K562 (cell line): ENCODE data around the gene CFAP52. TPM values are rescaled to one million over a fixed set of nuclear protein-coding genes. Genes with fewer than 3 reads are reported as not detected.

Experiments
- ATAC-seq: fragments of 200-7000 bp; cut with Tn5 transposase; 3 replicates; pipeline ENCODE4 v1.9.1; 2020; ENCODE audit warnings: moderate library complexity
- Bru-seq: library from RNA; stranded (reverse); fragments of 400-500 nt; gene quantifications from one replicate; lab custom pipeline; 2021; lab: Mats Ljungman, UMichigan
- BruChase-seq, 2 experiments: library from RNA; stranded (reverse); fragments of 400-500 nt; gene quantifications; one replicate each; lab custom pipeline; 2021; lab: Mats Ljungman, UMichigan
- BruUV-seq: library from RNA; stranded (reverse); fragments of 400-500 nt; replicated peaks from 2 replicates; lab custom pipeline; 2021; lab: Mats Ljungman, UMichigan
- CTCF ChIA-PET: fragments of 300-600 bp; formaldehyde crosslinking; extraction: SDS; loops from one replicate; lab custom pipeline; 2021; ENCODE audit warnings: low intra/inter-chr PET ratio; lab: Yijun Ruan, JAX
- POLR2A ChIA-PET: fragments of 300-600, 350-650 bp; sonication (Branson Sonifier 250); formaldehyde crosslinking; extraction: SDS; loops from one replicate; lab custom pipeline; 2021; ENCODE audit warnings: antibody characterized with exemption, inconsistent platforms; lab: Yijun Ruan, JAX
- DNase-seq, 4 experiments: peaks; one replicate each; pipeline versions ENCODE4 v3.0.0 to v3.0.0-alpha.2; 2011 to 2018; ENCODE audit warnings: low spot score in 3 of 4, mixed read lengths in 3 of 4; ENCODE audit errors: extremely low read depth in 1 of 4
- FAIRE-seq: peaks from 2 replicates; lab custom pipeline; 2011; peaks lifted over from hg19 to GRCh38; lab: Jason Lieb, UNC
- H2AFZ ChIP-seq: 2 replicates; pipeline ENCODE4 v1.6.0; 2011; ENCODE audit warnings: low read depth, low read length, control low read depth, inconsistent platforms
- H3K27ac ChIP-seq: fragments of 200-600 bp; 3 replicates; pipeline ENCODE4 v1.8.0; 2011; ENCODE audit warnings: low read depth, mild to moderate bottlenecking, control low read depth, inconsistent platforms, low read length, moderate library complexity, mixed read lengths; ENCODE audit errors: extremely low read depth
- H3K27me3 ChIP-seq, 2 experiments: fragments of 300-600 bp in 1 of 2; 2 replicates in 1 of 2; 3 replicates in 1 of 2; pipeline versions ENCODE4 v1.6.0 to v1.8.0; 2011; ENCODE audit warnings: inconsistent platforms in 2 of 2, low read length in 2 of 2, mild to moderate bottlenecking in 1 of 2, mixed read lengths in 1 of 2, moderate library complexity in 1 of 2; ENCODE audit not compliant: control insufficient read depth in 2 of 2, insufficient read depth in 2 of 2
- H3K36me3 ChIP-seq: fragments of 300-600 bp; 3 replicates; pipeline ENCODE4 v1.8.0; 2011; ENCODE audit warnings: mild to moderate bottlenecking, low read length, inconsistent platforms; ENCODE audit not compliant: control insufficient read depth, insufficient read depth
- H3K4me1 ChIP-seq, 2 experiments: fragments of 200-600 bp in 1 of 2; replicated peaks in 1 of 2; 2 replicates in 1 of 2; 3 replicates in 1 of 2; pipeline versions ENCODE4 v1.5.1 to v1.8.0; 2011; ENCODE audit warnings: inconsistent platforms in 2 of 2, low read length in 2 of 2, mild to moderate bottlenecking in 1 of 2, mixed read lengths in 1 of 2, moderate library complexity in 1 of 2; ENCODE audit not compliant: control insufficient read depth in 2 of 2, insufficient read depth in 2 of 2
- H3K4me2 ChIP-seq: 2 replicates; pipeline ENCODE4 v1.6.1; 2011; ENCODE audit warnings: low read length, control low read depth, inconsistent platforms, mixed read lengths; ENCODE audit not compliant: insufficient read depth
- H3K4me3 ChIP-seq: fragments of 200-600 bp; sonication (generic), shearing (Covaris generic); 2 replicates; pipeline ENCODE4 v1.5.1; 2016; ENCODE audit warnings: control low read depth, inconsistent platforms
- H3K79me2 ChIP-seq: fragments of 200-600 bp; 3 replicates; pipeline ENCODE4 v1.8.0; 2011; ENCODE audit warnings: low read length, inconsistent platforms; ENCODE audit not compliant: control insufficient read depth, insufficient read depth
- H3K9ac ChIP-seq, 2 experiments: 2 replicates each; pipeline versions ENCODE4 v1.6.0 to v1.6.1; 2011; ENCODE audit warnings: low read depth in 2 of 2, low read length in 2 of 2, control low read depth in 1 of 2, inconsistent platforms in 1 of 2, mild to moderate bottlenecking in 1 of 2, mixed read lengths in 1 of 2; ENCODE audit not compliant: insufficient read depth in 1 of 2
- H3K9me1 ChIP-seq: one replicate; pipeline ENCODE4 v1.6.0; 2011; ENCODE audit warnings: inconsistent platforms, mild to moderate bottlenecking, low read length, moderate library complexity; ENCODE audit not compliant: control insufficient read depth, insufficient read depth
- H3K9me3 ChIP-seq: replicated peaks from 2 replicates; pipeline ENCODE4 v1.5.1; 2011; ENCODE audit warnings: low read depth, low read length, inconsistent platforms; ENCODE audit not compliant: control insufficient read depth, insufficient read depth
- H4K20me1 ChIP-seq: replicated peaks from 2 replicates; pipeline ENCODE4 v1.6.1; 2011; ENCODE audit warnings: low read length, inconsistent platforms, mixed read lengths; ENCODE audit not compliant: control insufficient read depth, insufficient read depth
- AFF4 ChIP-seq: sonication (generic); formaldehyde crosslinking; IDR thresholded peaks from 2 replicates; pipeline ENCODE4 v1.8.0; 2023; ENCODE audit warnings: mild to moderate bottlenecking, missing genetic modification reagents
- DLX4 ChIP-seq: fragments of 250-450 bp; sonication (Bioruptor Pico); IDR thresholded peaks from 2 replicates; pipeline ENCODE4 v1.6.1; 2021; ENCODE audit warnings: mild to moderate bottlenecking
- DMBX1 ChIP-seq: fragments of 250-450 bp; sonication (Bioruptor Pico); IDR thresholded peaks from 2 replicates; pipeline ENCODE4 v1.8.0; 2022; ENCODE audit warnings: inconsistent platforms, mild to moderate bottlenecking, moderate library complexity, borderline replicate concordance
- E2F1 ChIP-seq: sonication (generic); formaldehyde crosslinking; IDR thresholded peaks from 2 replicates; pipeline ENCODE4 v1.8.1; 2023; ENCODE audit warnings: mild to moderate bottlenecking, missing genetic modification reagents, moderate library complexity
- GATAD2A ChIP-seq: fragments of 450-650 bp; IDR thresholded peaks from 2 replicates; pipeline ENCODE4 v1.6.1; 2017
- HMGXB4 ChIP-seq: sonication (generic); formaldehyde crosslinking; IDR thresholded peaks from 2 replicates; pipeline ENCODE4 v1.8.1; 2023; ENCODE audit warnings: mild to moderate bottlenecking, missing genetic modification reagents
- RHOXF2B ChIP-seq: fragments of 250-450 bp; sonication (Bioruptor Pico); conservative IDR thresholded peaks from 2 replicates; pipeline ENCODE4 v1.5.1; 2021
- SMARCB1 ChIP-seq: IDR thresholded peaks from 2 replicates; pipeline ENCODE4 v1.6.1; 2011; ENCODE audit warnings: improper control_type of control experiment, low read depth; ENCODE audit not compliant: insufficient read length
- SREBF1 ChIP-seq: fragments of 150-350 bp; IDR thresholded peaks from 2 replicates; pipeline ENCODE4 v1.6.1; 2014; ENCODE audit warnings: antibody characterized with exemption, low read depth, low read length, borderline replicate concordance
- WGBS: fragments of 100-300 bp; shearing (Covaris generic); methylation state at CpG from one replicate; pipeline ENCODE4 v1.1.6; 2016; ENCODE audit warnings: low coverage, mixed read lengths; ENCODE audit not compliant: insufficient coverage; ENCODE audit errors: missing lambda C conversion rate; 5-methylcytosine and 5-hydroxymethylcytosine counted together
- in situ Hi-C: fragments of 300-500 bp; cut with MboI; formaldehyde crosslinking; loops from 4 replicates; pipeline ENCODE4 v1.15.0; 2018; ENCODE audit warnings: inconsistent platforms, mixed read lengths
- intact Hi-C: fragments of 100-400 bp; cut with micrococcal nuclease; formaldehyde crosslinking; loops from 2 replicates; pipeline ENCODE4 v1.14.2; 2022
- long read RNA-seq, 3 experiments: library from polyadenylated mRNA in 2 of 3; library from RNA in 1 of 3; unstranded in 2 of 3; stranded (forward) in 1 of 3; transcript quantifications; one replicate each; pipeline ENCODE4 v2.0.0, GENCODE V29; 2019 to 2022
- polyA minus RNA-seq, 3 experiments: library from RNA; depleted of rRNA, polyadenylated mRNA; stranded (reverse); fragments of >200 nt; gene quantifications; 2 replicates each; pipeline ENCODE4 v1.2.3, GENCODE V29; 2011
- polyA plus RNA-seq, 8 experiments: library from polyadenylated mRNA; depleted of rRNA in 4 of 8; stranded (reverse) in 5 of 8; unstranded in 3 of 8; fragments of >200 nt; fragmentation: Nextera tagmentation in 2 of 8; fragmentation: Illumina TruSeq in 1 of 8; extraction: Ambion mirVana in 2 of 8; extraction: Trizol in 1 of 8; gene quantifications; 2 replicates each; pipeline versions ENCODE4 v1.2.1 to v1.2.3, GENCODE V29; 2011 to 2014; ENCODE audit warnings: inconsistent platforms in 1 of 8, missing spikeins in 1 of 8
- total RNA-seq, 7 experiments: library from RNA; depleted of rRNA in 6 of 7; stranded (reverse); fragments of >200 nt in 6 of 7; fragmentation: Illumina TruSeq in 2 of 7; extraction: Trizol in 2 of 7; gene quantifications; 2 replicates each; pipeline versions ENCODE4 v1.2.1 to v1.2.3, GENCODE V29; 2011 to 2021; ENCODE audit warnings: low replicate concordance in 1 of 7

CFAP52 gene
- total RNA-seq (2011; cell fraction: chromatin; rRNA removed; ENCODE audit: low replicate concordance) = not detected in 2 replicates
- not detected in 2 replicates for total RNA-seq (2011; cell fraction: nucleolus; rRNA removed)
- not detected in 2 replicates for total RNA-seq (2011; cell fraction: nucleoplasm; rRNA removed)
- not detected in 2 replicates for total RNA-seq (2014; rRNA removed)
- not detected in 2 replicates for total RNA-seq (2014; rRNA removed; fragmentation: Illumina TruSeq; extraction: Trizol)
- not detected in 2 replicates for total RNA-seq (2015; rRNA removed; fragmentation: Illumina TruSeq; extraction: Trizol)
- total RNA-seq (2021) = not detected in 2 replicates
- not detected in 2 replicates for polyA plus RNA-seq (2011; rRNA removed)
- not detected in 2 replicates for polyA plus RNA-seq (2011; cell fraction: cytosol; rRNA removed)
- polyA plus RNA-seq (2011; cell fraction: nucleus; rRNA removed) = not detected in 2 replicates
- not detected in 2 replicates for polyA plus RNA-seq (2012)
- polyA plus RNA-seq (2014; fragmentation: Illumina TruSeq; extraction: Trizol) = not detected in 2 replicates
- not detected for polyA plus RNA-seq (2014; fragmentation: Nextera tagmentation; extraction: Ambion mirVana)
- not detected in 2 replicates for polyA plus RNA-seq (2014; rRNA removed)
- not detected in 2 replicates for polyA minus RNA-seq (2011; rRNA and poly(A)+ RNA removed)
- not detected in 2 replicates for polyA minus RNA-seq (2011; cell fraction: cytosol; rRNA and poly(A)+ RNA removed)
- not detected in 2 replicates for polyA minus RNA-seq (2011; cell fraction: nucleus; rRNA and poly(A)+ RNA removed)
- Bru-seq, nascent RNA = percentile 7 among the genes with signal in this experiment
- BruChase-seq, experiment 1, labeled RNA remaining after a 2-hour chase = percentile 2 among the genes with signal in this experiment
- BruChase-seq, experiment 2, labeled RNA remaining after a 6-hour chase = percentile 7 among the genes with signal in this experiment
- long read RNA-seq, experiment 1 = 0 reads
- long read RNA-seq, experiment 2 = 0 reads
- long read RNA-seq, experiment 3 = 0 reads

GRCh38 chr17:9576521-9577372 is at the start of gene CFAP52:
TSS of gene CFAP52 (plus strand) at chr17:9576642. CDS start at chr17:9576696, 54 bp downstream.
- peak; percentile 87 for ATAC-seq
- in situ Hi-C loops = no loop called here
- TF ChIP-seq E2F1 = no peak
- no peak for TF ChIP-seq DMBX1 (CRISPR knock-in tag)
- TF ChIP-seq SREBF1 = no peak
- TF ChIP-seq GATAD2A = no peak
- TF ChIP-seq DLX4 (CRISPR knock-in tag) = no peak
- TF ChIP-seq RHOXF2B (CRISPR knock-in tag) = no peak
- no peak for TF ChIP-seq SMARCB1
- TF ChIP-seq HMGXB4 (CRISPR knock-in tag) = no peak
- TF ChIP-seq AFF4 (CRISPR knock-in tag) = no peak

More at GRCh38 chr17:9576521-9577372, at the start of gene CFAP52:
- CTCF ChIA-PET = no interaction called here
- Histone ChIP-seq H3K4me2 (peak within 1 kb of the TSS; percentile 81), H3K79me2 (no peaks in the 10 kb centered on the region), H3K27me3 (no peaks in the 10 kb centered on the region), H2AFZ (peak within 1 kb of the TSS; percentile 94), H4K20me1 (no peaks in the 10 kb centered on the region), H3K4me3 (peak within 1 kb of the TSS; percentile 74), H3K4me1 (peaks cover 0 to 5% of the 10 kb centered on the region in 2 experiments; a peak in 3 of 5 replicates), H3K36me3 (no peaks in the 10 kb centered on the region), H3K27ac (no peak within 1 kb of the TSS), H3K9me3 (no peaks in the 10 kb centered on the region), H3K9ac (peak within 1 kb of the TSS; percentile 68 to 90), H3K9me1 (no peaks in the 10 kb centered on the region)
- DNase-seq (peak; percentile 61 to 70 (median 66)), FAIRE-seq (peak; percentile 67)
- no TSS peak for BruUV-seq
- intact Hi-C loops = no loop called here
- POLR2A ChIA-PET = interaction anchor here (0.6 to 1.5 kb wide), 2 partner anchors 13 to 315 kb away, joined by 3 read pairs; no protein-coding TSS in a partner anchor
- WGBS = 17% methylated on average over 22 of the region's 38 CpGs
